ENCODE measurements around the gene MAPKAP1.

The MAPKAP1 gene

GRCh38 chr9:125652759-125653158, 54.2 kb downstream of the MAPKAP1 start:
- Histone ChIP-seq H3K27ac (ENCODE audit: low read depth, low read length, poor library complexity, severe bottlenecking) (no peak overlapping the region), H3K9ac (ENCODE audit: low read length) (no peak overlapping the region), H3K9me3 (ENCODE audit: low read length) (no peaks in the 10 kb centered on the region), H3K36me3 (ENCODE audit: insufficient read depth, low read length) (peaks cover 30% of the 10 kb centered on the region), H3K4me3 (ENCODE audit: low read depth, low read length, poor library complexity, severe bottlenecking) (no peak overlapping the region), H3K79me2 (ENCODE audit: insufficient read depth, low read length) (no peaks in the 10 kb centered on the region), H3K9me2 (ENCODE audit: low read depth, low read length) (no peaks in the 10 kb centered on the region), H3K4me1 (ENCODE audit: insufficient read depth, low read length, severe bottlenecking) (peaks cover 19% of the 10 kb centered on the region), H3K4me2 (ENCODE audit: low read length) (no peak overlapping the region), H2AFZ (ENCODE audit: low read length) (no peak overlapping the region), H4K20me1 (ENCODE audit: insufficient read depth, low read length) (no peaks in the 10 kb centered on the region), H3F3A (ENCODE audit: insufficient read depth, low read length) (no peaks in the 10 kb centered on the region), H3K27me3 (ENCODE audit: insufficient read depth, low read length) (no peaks in the 10 kb centered on the region)
- TF ChIP-seq CTCF (IDR thresholded peaks at IDR 0.05; ENCODE audit: low read length) (no peak), EZH2 (IDR thresholded peaks at IDR 0.05; ENCODE audit: borderline replicate concordance, low read length) (no peak)

GRCh38 chr9:125652233-125652594, 54.8 kb downstream of the MAPKAP1 start:
- no peak overlapping the region for H3K4me2 ChIP-seq (ENCODE audit: low read length)
- H3K79me2 ChIP-seq (ENCODE audit: insufficient read depth, low read length), result no peaks in the 10 kb centered on the region
- no peaks in the 10 kb centered on the region for H4K20me1 ChIP-seq (ENCODE audit: insufficient read depth, low read length)

GRCh38 chr9:125651576-125652232, 55.3 kb downstream of the MAPKAP1 start:
- no peak overlapping the region for H3K27ac ChIP-seq (ENCODE audit: low read depth, low read length, poor library complexity, severe bottlenecking)
- H3K4me3 ChIP-seq (ENCODE audit: low read depth, low read length, poor library complexity, severe bottlenecking), result no peak overlapping the region
- no peaks in the 10 kb centered on the region for H4K20me1 ChIP-seq (ENCODE audit: insufficient read depth, low read length)
- H3K79me2 ChIP-seq (ENCODE audit: insufficient read depth, low read length), result no peaks in the 10 kb centered on the region
- H3K9ac ChIP-seq (ENCODE audit: low read length), result no peak overlapping the region
- H3K27me3 ChIP-seq (ENCODE audit: insufficient read depth, low read length), result no peaks in the 10 kb centered on the region
- no peak overlapping the region for H3K4me2 ChIP-seq (ENCODE audit: low read length)
- H3K9me3 ChIP-seq (ENCODE audit: low read length), result no peaks in the 10 kb centered on the region
- H3F3A ChIP-seq (ENCODE audit: insufficient read depth, low read length), result no peaks in the 10 kb centered on the region
- H2AFZ ChIP-seq (ENCODE audit: low read length), result no peak overlapping the region
- H3K9me2 ChIP-seq (ENCODE audit: low read depth, low read length), result no peaks in the 10 kb centered on the region
- TF ChIP-seq CTCF (IDR thresholded peaks at IDR 0.05; ENCODE audit: low read length) (no peak), EZH2 (IDR thresholded peaks at IDR 0.05; ENCODE audit: borderline replicate concordance, low read length) (no peak)
- peaks cover 30% of the 10 kb centered on the region for H3K4me1 ChIP-seq (ENCODE audit: insufficient read depth, low read length, severe bottlenecking)
- peaks cover 26% of the 10 kb centered on the region for H3K36me3 ChIP-seq (ENCODE audit: insufficient read depth, low read length)

More at GRCh38 chr9:125652233-125652594, 54.8 kb downstream of the MAPKAP1 start:
- H3F3A ChIP-seq (ENCODE audit: insufficient read depth, low read length), result no peaks in the 10 kb centered on the region
- TF ChIP-seq EZH2 (IDR thresholded peaks at IDR 0.05; ENCODE audit: borderline replicate concordance, low read length) (no peak), CTCF (IDR thresholded peaks at IDR 0.05; ENCODE audit: low read length) (no peak)
- H3K4me1 ChIP-seq (ENCODE audit: insufficient read depth, low read length, severe bottlenecking), result peaks cover 25% of the 10 kb centered on the region
- H3K9me2 ChIP-seq (ENCODE audit: low read depth, low read length), result no peaks in the 10 kb centered on the region
- no peak overlapping the region for H2AFZ ChIP-seq (ENCODE audit: low read length)
- no peaks in the 10 kb centered on the region for H3K9me3 ChIP-seq (ENCODE audit: low read length)
- H3K4me3 ChIP-seq (ENCODE audit: low read depth, low read length, poor library complexity, severe bottlenecking), result no peak overlapping the region
- no peaks in the 10 kb centered on the region for H3K27me3 ChIP-seq (ENCODE audit: insufficient read depth, low read length)
- H3K9ac ChIP-seq (ENCODE audit: low read length), result no peak overlapping the region
- H3K36me3 ChIP-seq (ENCODE audit: insufficient read depth, low read length), result peaks cover 26% of the 10 kb centered on the region
- no peak overlapping the region for H3K27ac ChIP-seq (ENCODE audit: low read depth, low read length, poor library complexity, severe bottlenecking)
